Activated gamma-delta T cell treated with Interleukin-2 at 50 U/mL for 16 hours (primary cell): ENCODE measurements around the gene STX3.
"Not testable (repeated sequence)": the region's sequence is repeated elsewhere in the genome, so short reads cannot be mapped to it uniquely, and the experiment has no call there.

Experiments
- DNase-seq: peaks from one replicate; pipeline ENCODE4 v3.0.0-alpha.2; 2020

Gene STX3

DNA sequence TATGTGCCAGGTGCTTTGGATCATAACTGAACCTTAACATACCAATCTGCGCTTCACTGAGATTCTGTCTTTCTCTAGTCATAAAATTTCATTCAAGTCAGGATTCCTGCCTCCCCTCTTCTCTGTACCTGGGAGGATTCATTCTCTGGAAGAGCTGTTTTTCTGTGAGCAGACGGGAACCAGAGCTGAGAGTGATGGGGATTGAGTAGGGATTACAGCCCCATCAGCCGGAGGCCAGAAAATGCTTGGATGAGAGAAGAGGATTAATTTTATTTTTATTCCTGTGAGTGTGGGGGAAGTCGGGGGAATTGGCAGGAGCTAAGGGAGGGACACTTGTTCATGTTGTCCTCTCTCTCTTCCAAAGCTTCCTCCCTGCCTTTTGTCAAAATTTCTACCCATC is 4.7 kb downstream of the STX3 start:
- no peak for DNase-seq

DNA sequence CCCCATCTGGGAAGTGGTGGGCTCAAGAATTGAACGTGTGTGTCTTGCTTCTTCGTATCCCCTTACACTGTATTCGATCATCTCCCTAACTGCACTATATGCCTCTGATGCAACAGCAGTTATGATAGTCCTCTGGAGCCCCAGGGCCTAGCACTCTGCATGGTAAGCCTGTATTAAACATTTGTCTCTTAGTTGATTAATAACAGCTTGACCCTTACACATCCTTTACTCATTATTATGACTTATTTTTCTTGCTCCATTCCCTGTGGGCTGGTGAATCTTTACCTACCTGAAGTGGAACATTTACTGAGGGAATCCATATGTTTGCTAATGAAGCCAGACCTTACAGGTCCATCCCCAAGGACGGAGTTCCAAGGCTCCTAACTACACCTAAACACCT is 5.6 kb downstream of the STX3 start:
- DNase-seq = no peak

DNA sequence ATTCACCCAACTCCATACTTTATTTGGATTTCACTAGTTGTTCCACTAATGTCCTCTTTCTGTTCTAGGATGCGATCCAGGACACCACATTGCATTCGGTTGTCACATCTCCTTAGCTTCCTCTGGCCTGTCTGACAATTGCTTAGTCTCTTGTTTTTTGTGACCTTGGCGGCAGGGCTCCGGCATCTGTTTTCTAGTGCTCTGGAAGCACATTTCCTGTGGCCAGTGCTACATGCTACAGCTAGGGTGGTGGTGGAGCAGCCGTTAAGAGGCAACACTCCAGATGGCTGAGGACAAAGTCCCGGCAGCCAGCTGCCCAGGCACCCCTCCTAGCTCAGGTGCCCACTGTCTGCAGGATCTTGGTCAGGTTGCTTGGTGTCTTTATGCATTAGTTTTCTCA is 6.8 kb downstream of the STX3 start:
- DNase-seq = no peak

DNA sequence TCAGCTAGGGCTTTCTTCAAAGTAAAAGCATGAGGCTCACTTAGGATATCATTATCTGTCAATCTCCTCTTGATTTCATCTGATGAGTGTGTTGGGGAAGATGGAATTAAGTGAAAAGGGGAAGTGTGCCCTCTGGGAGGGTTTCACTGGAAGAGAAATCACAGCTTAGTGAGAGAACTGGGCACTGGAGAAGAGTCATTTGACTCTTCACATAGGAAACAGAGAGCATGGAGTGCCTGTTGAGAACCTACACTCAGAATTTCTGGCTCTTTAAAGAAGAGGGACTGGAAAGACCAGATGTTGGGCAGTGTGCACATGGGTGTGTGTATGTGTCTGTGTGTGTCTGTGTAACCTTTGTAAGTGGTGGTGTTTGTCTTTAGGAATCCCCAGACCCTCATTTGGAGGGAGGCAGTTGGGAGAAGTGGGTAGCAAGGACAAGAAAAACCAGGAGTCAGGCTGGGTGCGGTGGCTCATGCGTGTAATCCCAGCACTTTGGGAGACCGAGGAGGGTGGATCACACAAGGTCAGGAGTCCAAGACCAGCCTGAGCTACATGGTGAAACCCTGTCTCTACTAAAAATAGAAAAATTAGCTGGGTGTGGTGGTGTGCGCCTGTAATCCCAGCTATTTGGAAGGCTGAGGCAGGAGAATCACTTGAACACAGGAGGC is 10.0 kb downstream of the STX3 start:
- no peak for DNase-seq

DNA sequence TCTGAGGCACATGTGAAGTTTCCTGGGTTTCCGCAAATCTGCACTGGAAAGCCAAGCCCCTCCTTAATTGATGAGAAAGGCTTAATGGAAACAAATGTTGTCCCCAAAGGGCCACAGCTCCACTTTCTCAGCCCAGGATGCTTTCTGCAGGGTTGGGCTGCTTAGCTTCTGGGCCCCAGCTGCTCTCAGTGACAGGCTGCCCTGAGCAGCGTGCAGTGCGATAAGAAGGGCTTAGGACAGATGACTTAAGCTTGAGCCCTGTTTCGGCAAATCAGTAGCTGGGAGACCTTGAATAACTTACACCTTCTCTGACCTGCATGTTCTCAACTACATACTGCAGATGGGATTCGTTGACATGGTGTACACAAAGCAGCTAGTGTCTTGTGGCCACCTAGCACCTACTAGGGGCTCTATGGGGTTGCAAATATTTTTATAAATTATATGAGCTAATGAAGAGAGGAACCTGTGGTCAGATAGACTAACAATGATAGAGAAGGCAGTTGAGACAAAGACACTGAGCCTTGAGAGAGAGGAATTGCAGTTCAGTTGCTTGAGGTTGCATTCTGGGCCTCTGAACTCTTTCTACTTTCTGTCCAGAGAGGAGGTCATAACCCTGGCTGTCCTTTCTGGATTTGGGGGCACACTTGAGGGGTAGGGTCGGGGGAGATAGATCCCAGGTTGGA is 11.5 kb downstream of the STX3 start:
- DNase-seq = no peak

DNA sequence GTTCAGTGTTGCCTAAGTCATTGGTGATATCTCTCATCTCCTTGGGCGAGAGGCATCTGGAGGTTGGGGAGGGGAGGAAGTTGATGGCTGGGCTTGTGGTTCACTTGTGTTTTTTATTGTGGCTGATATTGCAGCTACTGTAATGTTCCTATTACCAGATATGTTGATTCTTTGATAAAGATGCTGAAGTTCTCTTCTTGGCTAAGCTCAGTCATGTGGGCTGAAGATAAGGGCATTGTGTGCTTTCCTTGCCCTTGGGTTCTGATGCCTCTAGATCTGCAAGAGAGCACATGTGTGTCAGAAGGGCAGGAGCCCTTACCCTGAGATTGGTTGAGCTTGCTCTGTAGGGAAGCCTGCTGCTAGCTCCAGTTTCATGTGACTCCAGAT is 12.0 kb downstream of the STX3 start:
- no peak for DNase-seq

DNA sequence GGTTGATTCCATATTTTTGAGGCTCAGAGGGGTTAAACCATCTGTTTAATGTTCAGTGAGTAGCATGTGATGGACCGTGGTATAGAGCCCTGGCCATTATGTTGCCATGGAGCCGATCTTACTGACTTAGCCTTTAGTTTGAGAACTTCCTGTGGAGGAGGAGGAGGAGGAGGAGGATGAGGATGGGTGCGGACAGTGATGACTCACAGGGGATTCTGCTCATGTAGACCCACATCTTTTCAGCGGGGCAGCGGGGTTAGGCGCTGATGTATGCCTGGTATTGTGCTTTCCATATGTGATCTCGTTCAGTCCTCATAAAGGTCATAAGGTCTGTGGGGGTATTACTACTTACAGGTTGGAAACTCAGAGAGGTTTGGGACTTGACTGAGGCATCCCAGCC is 13.9 kb downstream of the STX3 start:
- no peak for DNase-seq

DNA sequence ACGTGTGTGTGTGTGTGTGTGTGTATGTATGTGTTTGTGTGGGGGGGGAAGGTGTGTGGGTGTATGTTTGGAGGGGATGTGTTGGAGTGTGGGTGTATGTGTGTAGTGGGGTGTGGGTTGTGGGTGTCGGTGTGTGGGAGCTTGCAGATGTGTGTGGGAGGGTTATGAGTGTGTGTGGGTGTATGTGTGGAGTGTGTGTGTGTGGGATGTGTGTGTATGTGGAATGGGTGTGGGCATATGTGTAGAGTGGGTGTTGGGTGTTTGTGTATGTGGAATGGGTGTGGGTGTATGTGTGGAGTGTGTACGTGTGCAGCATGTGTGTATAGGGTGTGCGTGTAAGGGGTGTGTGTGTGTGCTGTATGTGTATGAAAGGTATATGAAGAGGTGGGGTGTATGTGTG is 14.7 kb downstream of the STX3 start:
- DNase-seq = no peak

DNA sequence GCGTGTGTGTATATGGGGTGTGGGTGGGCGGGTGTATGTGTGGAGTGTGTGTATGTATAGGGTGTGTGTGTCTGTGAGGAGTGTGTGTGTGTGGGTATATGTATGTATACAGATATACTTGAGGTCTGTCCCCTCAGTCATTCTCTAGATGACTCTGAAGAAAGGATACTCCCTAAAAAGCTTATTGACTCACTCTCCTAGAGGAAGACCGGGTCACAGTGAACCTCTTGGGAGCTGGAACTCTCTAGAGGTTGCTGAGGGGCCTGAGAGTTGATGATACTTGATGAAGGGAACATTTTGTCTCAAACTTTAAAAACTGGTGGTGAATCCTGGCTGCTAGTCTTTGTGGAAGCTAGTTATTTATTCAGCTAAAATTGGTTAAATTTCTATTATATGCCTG is 15.1 kb downstream of the STX3 start:
- DNase-seq = no peak

DNA sequence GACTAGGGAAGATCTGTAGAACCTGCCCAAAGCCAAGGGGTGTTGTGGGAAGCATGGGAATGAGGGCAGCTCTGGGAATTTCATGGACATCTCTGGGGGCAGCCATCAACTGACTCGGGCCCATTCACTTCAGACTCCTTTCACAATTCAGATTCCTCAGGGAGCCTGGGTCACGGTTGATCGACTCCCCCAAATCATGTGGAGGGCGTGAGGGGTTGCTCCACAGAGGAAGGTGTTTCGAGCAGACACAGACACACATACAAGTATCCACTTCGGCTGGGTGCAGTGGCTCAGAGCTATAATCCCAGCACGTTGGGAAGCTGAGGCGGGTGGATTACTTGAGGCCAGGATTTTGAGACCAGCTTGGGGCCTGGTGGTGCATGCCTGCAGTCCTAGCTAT is 15.7 kb downstream of the STX3 start:
- no peak for DNase-seq

DNA sequence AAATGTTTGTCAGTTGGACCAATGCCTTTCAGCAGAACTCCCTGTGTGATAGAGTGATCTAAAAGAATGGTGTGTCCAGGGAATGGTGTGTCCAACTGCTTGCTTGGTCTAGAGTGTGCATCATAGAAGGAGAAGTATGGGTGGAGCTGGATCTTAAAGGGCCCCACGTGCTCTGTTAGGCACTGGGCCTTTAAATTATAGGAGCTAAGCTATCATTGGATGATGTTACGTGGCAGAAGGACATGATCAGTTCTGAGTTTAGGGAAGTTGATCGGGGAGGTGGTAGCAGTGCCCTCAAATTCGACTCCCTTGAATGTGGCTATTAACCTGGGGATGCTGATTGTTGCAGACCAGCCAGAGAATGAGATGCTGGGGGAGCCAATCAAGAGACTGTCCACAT is 16.4 kb downstream of the STX3 start:
- DNase-seq = no peak

DNA sequence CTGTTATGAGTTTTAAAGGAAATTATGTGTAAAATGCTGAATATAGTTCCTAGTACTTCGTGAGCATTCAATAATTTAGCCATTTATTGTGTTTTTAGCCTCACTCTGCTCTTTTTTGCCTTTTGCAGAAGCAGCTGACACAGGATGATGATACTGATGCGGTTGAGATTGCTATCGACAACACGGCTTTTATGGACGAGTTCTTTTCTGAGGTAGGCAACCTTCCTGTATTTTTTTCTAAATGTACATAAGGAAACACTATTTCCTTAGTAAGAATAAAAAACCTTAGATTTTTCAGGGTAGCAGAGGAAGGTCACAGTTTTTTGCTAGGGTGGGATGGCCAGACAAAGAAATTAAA is 17.9 kb downstream of the STX3 start:
- DNase-seq = no peak

DNA sequence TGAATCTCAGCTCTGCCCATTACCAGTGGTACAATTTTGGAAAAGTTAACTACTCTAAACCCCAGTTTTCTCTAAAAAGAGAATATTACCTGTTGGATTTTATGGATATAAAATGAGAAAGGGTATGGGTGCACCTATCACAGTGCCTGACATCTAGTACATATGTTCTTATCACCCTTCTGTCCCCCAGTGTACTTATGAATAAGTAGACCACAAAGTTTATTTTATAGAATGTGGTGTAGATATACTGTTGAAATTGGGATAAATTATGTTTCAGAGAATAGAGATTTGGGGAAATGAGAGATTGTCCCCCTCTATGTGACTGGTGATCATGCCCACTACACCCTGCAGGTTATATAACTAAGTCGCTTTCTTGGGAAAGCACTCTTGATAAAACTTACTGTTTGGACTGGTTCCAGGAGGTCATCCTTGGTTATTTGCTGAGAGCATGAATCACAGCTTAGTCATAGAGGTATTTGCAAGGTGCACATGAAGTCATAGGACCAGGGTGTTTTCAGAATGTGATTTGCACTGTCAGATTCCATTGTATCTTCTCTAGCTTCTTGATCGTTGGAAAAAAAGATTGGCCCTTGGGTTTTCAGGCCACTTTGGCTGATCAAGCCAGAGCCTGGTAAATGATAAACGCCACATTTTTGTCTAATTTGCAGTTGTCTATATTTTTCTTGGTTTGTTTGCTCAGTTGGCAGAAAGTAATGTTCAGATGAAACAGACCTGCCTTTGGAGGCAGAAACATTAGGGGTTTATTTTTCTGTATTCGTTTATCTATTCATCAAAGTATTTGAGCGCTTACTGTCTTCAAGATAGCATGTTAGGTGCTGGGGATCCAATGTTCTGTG is 21.3 kb downstream of the STX3 start:
- no peak for DNase-seq

DNA sequence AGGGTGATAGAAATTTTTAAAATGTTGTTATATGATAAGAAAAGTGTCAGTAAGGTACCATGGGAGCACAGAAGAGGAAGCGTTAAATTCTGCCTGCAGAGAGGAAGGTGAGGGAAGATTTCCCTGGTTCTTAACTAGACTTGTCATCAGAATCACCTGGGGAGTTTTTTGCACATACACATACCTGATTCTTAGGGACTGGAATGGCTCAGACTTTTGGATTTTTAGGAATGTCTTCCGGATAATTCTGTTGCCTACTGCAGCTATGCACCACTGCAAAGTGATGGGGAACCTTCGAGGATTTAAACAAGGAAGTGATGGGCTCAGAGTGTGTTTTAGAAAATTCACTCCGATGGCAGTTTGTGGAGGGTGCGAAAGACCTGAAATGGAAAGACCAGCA is 21.9 kb downstream of the STX3 start:
- no peak for DNase-seq

DNA sequence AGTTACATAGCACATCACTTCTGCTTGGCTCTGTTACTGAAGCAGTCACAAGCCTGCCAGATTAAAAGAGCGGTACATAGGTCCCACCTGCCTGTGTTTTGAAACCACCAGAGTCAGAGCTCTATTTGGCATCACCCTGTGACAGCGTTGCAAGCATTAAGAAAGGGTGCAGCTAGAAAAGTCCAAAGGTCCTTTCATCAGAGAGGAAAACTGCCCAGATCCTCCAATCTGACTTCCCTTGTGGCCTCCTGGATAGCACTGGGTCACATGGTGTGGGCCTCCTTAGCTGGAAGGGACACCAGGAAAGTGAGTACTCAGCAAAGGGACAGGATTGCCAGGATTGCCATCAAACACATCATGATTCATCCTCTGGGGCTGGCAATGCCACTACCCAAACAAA is 22.9 kb downstream of the STX3 start:
- no peak for DNase-seq

DNA sequence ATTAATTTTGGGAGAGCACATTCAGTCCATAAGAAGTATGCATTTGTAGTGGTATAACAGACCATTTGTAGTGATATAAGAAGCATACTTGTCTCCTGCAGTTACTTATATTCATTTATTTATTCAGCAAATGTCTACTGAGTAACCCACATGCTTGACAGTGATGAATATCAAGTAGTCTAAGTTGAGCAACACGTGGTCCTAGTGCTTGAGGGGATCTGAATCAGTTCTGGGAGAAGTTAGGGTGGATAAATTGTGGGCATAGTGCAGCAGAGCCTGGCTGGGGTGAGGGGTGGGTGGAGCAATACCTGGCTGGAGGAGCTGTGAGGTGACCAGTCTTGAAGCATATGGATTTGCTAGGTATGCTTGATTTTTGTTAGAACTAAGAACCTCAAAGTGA is 24.3 kb downstream of the STX3 start:
- DNase-seq = no peak

DNA sequence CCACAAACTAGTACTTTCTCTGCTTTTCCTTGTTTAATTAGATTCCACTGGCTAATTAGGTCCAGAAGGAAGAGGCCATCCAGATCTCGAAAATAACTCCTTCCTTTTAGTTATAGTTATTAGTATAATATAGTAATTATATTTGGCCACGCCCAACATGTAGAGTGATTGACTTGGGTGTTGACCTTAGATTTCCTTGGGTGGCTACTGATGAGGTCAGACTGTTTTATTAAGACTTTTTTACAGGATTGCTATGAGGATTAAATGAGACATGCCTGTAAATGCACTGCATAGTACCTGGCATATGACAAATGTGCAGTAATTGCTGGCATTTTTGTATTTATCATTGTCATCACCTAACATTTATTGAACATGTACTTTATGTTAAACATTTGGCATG is 26.9 kb downstream of the STX3 start:
- no peak for DNase-seq

DNA sequence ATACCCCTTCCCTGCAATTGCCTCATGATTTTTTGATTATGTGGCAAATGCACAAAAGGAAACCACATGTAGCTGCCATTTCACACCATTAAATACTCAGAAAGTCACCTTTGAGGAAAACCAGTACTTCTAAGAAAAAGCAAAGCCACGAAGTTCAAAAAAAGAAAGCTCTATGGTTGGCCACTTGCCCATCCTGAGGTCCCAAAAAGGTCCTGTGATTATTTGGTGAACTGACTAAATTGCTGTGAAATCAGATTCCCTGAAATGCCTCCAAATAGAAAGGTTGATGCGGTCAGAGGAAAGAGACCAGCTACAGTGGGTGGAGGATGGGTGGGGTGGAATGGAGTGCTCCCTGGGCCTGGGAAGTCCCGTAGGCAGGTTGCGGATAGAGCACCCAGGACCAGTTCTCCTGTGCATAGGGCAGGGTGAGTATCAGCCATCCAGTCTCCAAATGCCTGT is 28.5 kb downstream of the STX3 start:
- DNase-seq = no peak

DNA sequence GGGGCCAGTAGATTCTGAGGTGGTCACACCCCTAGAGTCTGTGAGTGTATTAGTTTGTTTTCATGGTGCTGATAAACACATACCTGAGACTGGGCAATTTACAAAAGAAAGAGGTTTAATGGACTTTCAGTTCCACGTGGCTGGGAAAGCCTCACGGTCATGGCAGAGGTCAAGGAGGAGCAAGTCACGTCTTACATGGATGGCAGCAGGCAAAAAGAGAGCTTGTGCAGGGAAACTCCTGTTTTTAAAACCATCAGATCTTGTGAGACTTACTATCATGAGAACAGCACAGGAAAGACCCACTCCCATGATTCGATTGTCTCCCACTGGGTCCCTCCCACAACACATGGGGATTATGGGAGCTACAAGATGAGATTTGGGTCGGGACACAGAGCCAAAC is 29.3 kb downstream of the STX3 start:
- DNase-seq = not testable (repeated sequence)

DNA sequence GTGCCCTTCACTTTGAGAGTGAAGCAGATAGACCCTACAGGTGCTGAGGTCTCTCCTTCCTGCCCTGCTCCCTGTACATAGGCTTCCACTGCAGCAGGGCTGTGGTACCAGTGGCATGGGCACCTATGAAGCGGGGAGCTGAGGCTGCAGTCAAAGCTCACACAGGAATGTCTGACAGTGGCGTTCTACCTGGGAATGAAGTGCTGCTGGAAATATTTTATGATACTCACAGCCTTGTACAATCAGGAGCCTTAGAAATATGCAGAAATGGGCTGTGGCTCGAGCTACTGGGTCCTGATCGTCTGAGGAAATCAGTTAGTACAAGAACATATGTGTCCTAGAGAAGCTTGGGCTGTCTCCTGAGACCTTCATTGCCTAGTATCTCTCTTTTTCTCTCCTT is 30.6 kb downstream of the STX3 start:
- DNase-seq = no peak

DNA sequence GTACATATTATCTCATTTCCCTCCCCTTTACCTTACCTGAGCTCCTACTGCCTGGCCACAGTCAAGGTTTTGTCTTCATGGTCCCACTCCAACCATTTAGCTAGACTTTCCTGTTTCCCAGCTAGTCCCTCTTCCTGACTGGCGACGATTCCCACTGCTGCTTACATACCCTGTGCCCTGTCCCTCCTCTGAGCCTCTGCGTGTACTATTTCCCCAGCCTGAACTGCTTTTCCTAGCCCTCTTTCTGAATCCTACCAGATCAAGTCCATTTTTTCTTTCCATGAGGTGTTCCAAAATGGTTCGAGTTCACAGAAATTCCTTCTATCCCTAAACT is 32.0 kb downstream of the STX3 start:
- no peak for DNase-seq

DNA sequence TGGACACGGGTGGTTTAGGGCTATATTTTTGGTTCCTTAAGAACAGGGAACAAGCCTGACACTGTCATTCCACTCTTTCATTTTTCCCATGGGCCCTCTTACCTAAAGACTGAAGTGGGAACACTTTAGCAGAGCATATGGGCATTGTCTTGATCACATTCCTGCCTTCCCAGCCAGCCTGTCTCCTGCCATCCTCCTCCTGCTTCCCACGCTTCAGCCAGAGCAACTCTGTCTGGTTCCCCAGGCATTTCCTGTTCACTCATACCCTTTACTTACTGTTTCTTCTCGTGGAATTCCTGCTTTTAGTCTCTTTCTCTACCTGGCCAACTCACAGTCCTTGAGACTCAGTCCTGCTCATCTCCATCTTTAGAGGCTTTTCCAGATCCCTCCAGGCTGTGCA is 32.6 kb downstream of the STX3 start:
- no peak for DNase-seq

DNA sequence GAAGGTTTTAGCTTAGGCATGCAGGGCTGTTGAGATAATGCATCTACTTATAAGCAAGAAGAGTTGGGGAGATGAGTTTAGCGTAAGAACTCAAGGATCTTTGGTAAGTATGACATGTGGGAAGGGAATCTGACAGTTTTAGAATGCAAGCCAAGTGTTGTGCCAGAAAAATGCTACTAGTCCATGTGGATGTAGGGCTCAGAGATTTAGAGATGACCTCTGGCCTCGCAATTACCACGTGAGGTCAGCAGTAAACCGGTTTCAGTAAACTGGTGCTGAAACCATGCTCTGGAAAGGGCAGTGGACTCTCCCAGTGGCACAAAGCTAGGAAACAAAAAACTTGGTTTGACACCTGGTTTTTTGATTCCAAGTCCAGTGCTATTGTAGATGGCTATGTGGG is 36.5 kb downstream of the STX3 start:
- DNase-seq = no peak

DNA sequence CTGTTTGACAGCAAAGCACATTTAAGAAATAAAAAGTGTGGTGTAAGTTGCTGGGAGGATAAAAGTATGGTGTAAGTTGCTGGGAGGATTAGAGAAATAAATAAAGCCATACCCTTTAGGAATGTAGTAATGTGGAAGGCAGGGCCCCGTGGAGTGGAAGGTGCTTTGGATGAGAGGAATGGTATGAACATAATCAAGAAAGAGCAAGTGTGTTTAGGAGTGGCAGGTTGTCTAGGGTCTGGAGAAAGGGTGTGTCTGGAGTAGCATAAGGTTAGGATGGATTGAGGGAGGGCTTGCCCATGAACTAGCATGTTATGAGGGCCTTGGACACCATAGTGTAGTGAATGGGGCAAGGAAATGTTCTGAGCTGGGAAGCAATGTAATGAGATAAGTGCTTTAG is 37.3 kb downstream of the STX3 start:
- no peak for DNase-seq
